GM23338 (cell line): ENCODE measurements around the gene CFAP92. TPM values are rescaled to one million over a fixed set of nuclear protein-coding genes. Genes with fewer than 3 reads are reported as not detected.

Experiments
- ATAC-seq: fragments of 200-7000 bp; cut with Tn5 transposase; 3 replicates; pipeline ENCODE4 v1.9.1; 2020
- DNase-seq: peaks from one replicate; pipeline ENCODE4 v3.0.0-alpha.2; 2015; ENCODE audit warnings: low spot score
- H2AFZ ChIP-seq: fragments of 200-600 bp; sonication (generic); 2 replicates; pipeline ENCODE4 v1.8.0; 2016; ENCODE audit warnings: antibody characterized with exemption, mild to moderate bottlenecking, moderate library complexity
- H3F3A ChIP-seq: fragments of 200-600 bp; sonication (generic); replicated peaks from 2 replicates; pipeline ENCODE4 v1.8.0; 2017; ENCODE audit warnings: antibody characterized with exemption, mixed run types, low read depth
- H3K27ac ChIP-seq: fragments of 200-600 bp; sonication (generic); 2 replicates; pipeline ENCODE4 v1.6.1; 2016; ENCODE audit warnings: low read depth
- H3K27me3 ChIP-seq: fragments of 200-600 bp; sonication (generic); 2 replicates; pipeline ENCODE4 v1.8.0; 2016; ENCODE audit warnings: mild to moderate bottlenecking, mixed run types, moderate library complexity; ENCODE audit not compliant: insufficient read depth
- H3K36me3 ChIP-seq: fragments of 200-600 bp; sonication (generic); 2 replicates; pipeline ENCODE4 v1.8.0; 2016; ENCODE audit warnings: mild to moderate bottlenecking; ENCODE audit not compliant: insufficient read depth
- H3K4me1 ChIP-seq: fragments of 200-600 bp; sonication (generic); 2 replicates; pipeline ENCODE4 v1.8.0; 2016; ENCODE audit warnings: mild to moderate bottlenecking, moderate library complexity; ENCODE audit not compliant: insufficient read depth
- H3K4me2 ChIP-seq: fragments of 200-600 bp; sonication (generic); 2 replicates; pipeline ENCODE4 v1.7.1; 2017; ENCODE audit warnings: mixed run types
- H3K4me3 ChIP-seq: fragments of 200-600 bp; sonication (generic); 2 replicates; pipeline ENCODE4 v1.6.1; 2016; ENCODE audit warnings: mixed run types
- H3K79me2 ChIP-seq: fragments of 200-600 bp; sonication (generic); replicated peaks from 2 replicates; pipeline ENCODE4 v1.8.0; 2017; ENCODE audit warnings: mild to moderate bottlenecking; ENCODE audit not compliant: insufficient read depth
- H3K9me2 ChIP-seq: fragments of 200-600 bp; sonication (generic); 2 replicates; pipeline ENCODE4 v1.8.0; 2017; ENCODE audit not compliant: insufficient read depth
- H4K20me1 ChIP-seq: fragments of 200-600 bp; sonication (generic); replicated peaks from 2 replicates; pipeline ENCODE4 v1.8.0; 2017; ENCODE audit warnings: mild to moderate bottlenecking; ENCODE audit not compliant: insufficient read depth
- H3K27ac Mint-ChIP-seq: 2 replicates; pipeline ENCODE4 v1.8.0; 2020; ENCODE audit warnings: inconsistent platforms, mild to moderate bottlenecking, moderate library complexity, mixed read lengths
- H3K27me3 Mint-ChIP-seq: 3 replicates; pipeline ENCODE4 v1.8.0; 2022; ENCODE audit warnings: low read depth, mild to moderate bottlenecking, moderate library complexity, mixed read lengths, inconsistent platforms; ENCODE audit not compliant: insufficient read depth, poor library complexity
- H3K36me3 Mint-ChIP-seq: 3 replicates; pipeline ENCODE4 v1.8.0; 2021; ENCODE audit warnings: low read depth, mild to moderate bottlenecking, inconsistent platforms, moderate library complexity, mixed read lengths
- H3K4me1 Mint-ChIP-seq: 3 replicates; pipeline ENCODE4 v1.8.0; 2020; ENCODE audit warnings: mild to moderate bottlenecking, inconsistent platforms, mixed read lengths
- H3K4me3 Mint-ChIP-seq: 3 replicates; pipeline ENCODE4 v1.8.0; 2021; ENCODE audit warnings: moderate library complexity, mild to moderate bottlenecking, inconsistent platforms, mixed read lengths
- H3K9me3 Mint-ChIP-seq: 3 replicates; pipeline ENCODE4 v1.8.0; 2020; ENCODE audit warnings: moderate library complexity, mild to moderate bottlenecking, inconsistent platforms, mixed read lengths
- EZH2 ChIP-seq: fragments of 200-600 bp; sonication (generic); IDR thresholded peaks from one replicate; pipeline ENCODE4 v1.8.0; 2017; ENCODE audit warnings: antibody characterized with exemption, mild to moderate bottlenecking, low read depth; ENCODE audit not compliant: unreplicated experiment
- EZH2phosphoT487 ChIP-seq: fragments of 200-600 bp; sonication (generic); IDR thresholded peaks from one replicate; pipeline ENCODE4 v1.8.1; 2018; ENCODE audit warnings: antibody characterized with exemption; ENCODE audit not compliant: unreplicated experiment
- JUNB ChIP-seq: IDR thresholded peaks from one replicate; pipeline ENCODE4 v1.6.1; 2016; ENCODE audit warnings: antibody characterized with exemption; ENCODE audit not compliant: unreplicated experiment
- NANOG ChIP-seq: IDR thresholded peaks from 2 replicates; pipeline ENCODE4 v1.6.1; 2016; ENCODE audit warnings: antibody characterized with exemption, borderline replicate concordance
- POLR2AphosphoS5 ChIP-seq: IDR thresholded peaks from 2 replicates; pipeline ENCODE4 v1.6.1; 2016; ENCODE audit warnings: antibody characterized with exemption, low read depth
- STAT1 ChIP-seq: IDR thresholded peaks from one replicate; pipeline ENCODE4 v1.6.1; 2016; ENCODE audit warnings: antibody characterized with exemption; ENCODE audit not compliant: unreplicated experiment
- ZNF331 ChIP-seq: fragments of 250-450 bp; sonication (Bioruptor Pico); IDR thresholded peaks from 2 replicates; pipeline ENCODE4 v1.5.0; 2020; ENCODE audit warnings: low read depth, mild to moderate bottlenecking, moderate library complexity
- polyA plus RNA-seq: library from polyadenylated mRNA; unstranded; fragments of >200 nt; fragmentation: Nextera tagmentation; extraction: Ambion mirVana; gene quantifications from 2 replicates; pipeline ENCODE4 v1.2.1, GENCODE V29; 2016
- total RNA-seq: library from RNA; depleted of rRNA; stranded (reverse); fragments of >200 nt; shearing (Covaris generic); gene quantifications from 2 replicates; pipeline ENCODE4 v1.2.3, GENCODE V29; 2014
- TF ChIP-seq, protein P1 (sequence below): IDR thresholded peaks from 2 replicates; pipeline ENCODE4 v1.6.1; 2016; ENCODE audit warnings: antibody characterized with exemption
- TF ChIP-seq, protein P2 (sequence below), 2 experiments: fragments of 200-600 bp in 1 of 2; sonication (generic) in 1 of 2; conservative IDR thresholded peaks; 2 replicates each; pipeline versions ENCODE4 v1.5.1 to v1.6.1; 2016 to 2017; ENCODE audit warnings: antibody characterized with exemption in 2 of 2, low read depth in 2 of 2, mild to moderate bottlenecking in 2 of 2, moderate library complexity in 1 of 2
- TF ChIP-seq, protein P3 (sequence below): IDR thresholded peaks from one replicate; pipeline ENCODE4 v1.6.1; 2018; ENCODE audit warnings: antibody characterized with exemption; ENCODE audit not compliant: unreplicated experiment

Gene CFAP92
- total and polyA plus RNA-seq, 2 experiments from 2014 or later = 1.6 to 2.3 TPM

DNA sequence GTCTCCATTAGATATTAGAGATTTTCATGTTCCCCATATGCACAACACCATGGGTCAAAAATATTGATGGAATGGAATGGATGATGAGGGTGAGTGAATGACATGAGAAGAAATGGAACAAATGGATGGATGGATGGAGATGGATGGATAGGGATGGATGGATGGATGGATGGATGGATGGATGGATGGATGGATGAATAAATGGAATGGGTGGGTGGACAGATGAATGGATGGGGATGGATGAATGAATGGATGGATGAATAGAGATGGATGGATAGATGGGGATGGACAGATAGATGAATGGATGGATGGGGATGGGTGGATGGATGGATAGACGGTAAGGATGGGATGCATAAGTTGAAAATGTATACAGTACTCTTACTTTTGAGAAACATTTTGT lies 18.6 kb downstream of the CFAP92 start:
- Histone ChIP-seq H3K4me1 (no peaks in the 10 kb centered on the region), H3K4me2 (no peak overlapping the region), H4K20me1 (no peaks in the 10 kb centered on the region), H3F3A (no peaks in the 10 kb centered on the region), H3K36me3 (no peaks in the 10 kb centered on the region), H3K9me2 (no peaks in the 10 kb centered on the region), H3K4me3 (no peak overlapping the region), H3K27ac (no peak overlapping the region), H3K27me3 (no peaks in the 10 kb centered on the region), H2AFZ (no peak overlapping the region), H3K79me2 (no peaks in the 10 kb centered on the region)
- Mint-ChIP-seq H3K36me3 (no peaks in the 10 kb centered on the region), H3K9me3 (no peaks in the 10 kb centered on the region; the same call in 2 of the 3 replicates), H3K4me1 (no peaks in the 10 kb centered on the region), H3K4me3 (no peak overlapping the region), H3K27ac (no peak overlapping the region), H3K27me3 (peaks cover 3% of the 10 kb centered on the region)
- no peak for DNase-seq
- ATAC-seq = no peak
- TF ChIP-seq POLR2AphosphoS5 (no peak), NANOG (no peak)

DNA sequence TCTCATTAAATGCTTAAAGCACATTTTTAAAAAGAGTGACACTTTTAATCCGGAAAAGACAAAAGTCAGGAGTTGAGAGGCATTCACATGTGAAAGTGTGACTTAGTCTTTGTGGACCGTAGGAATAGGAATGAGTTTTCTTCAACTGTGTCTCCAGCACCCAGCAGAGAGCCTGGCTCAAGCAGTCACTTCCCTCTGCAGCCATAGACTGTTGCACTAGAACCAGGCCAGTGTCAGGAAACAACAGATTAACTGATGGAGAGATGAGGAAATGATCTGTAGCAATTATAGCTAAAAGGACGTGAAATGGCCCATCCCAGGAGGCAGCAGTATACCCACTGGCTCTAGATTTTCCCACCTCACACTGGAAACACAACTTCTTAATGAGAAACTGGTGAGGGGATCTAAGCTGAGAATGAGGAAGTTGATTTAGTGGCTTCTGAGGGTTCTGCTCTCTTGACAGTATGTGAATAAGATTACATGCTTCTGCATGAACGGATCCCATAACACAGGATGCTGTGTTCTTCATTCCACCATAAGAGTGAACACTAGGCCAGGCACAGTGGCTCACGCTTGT lies 19.8 kb downstream of the CFAP92 start:
- Histone ChIP-seq H3K4me2 (no peak overlapping the region), H3K9me2 (no peaks in the 10 kb centered on the region), H4K20me1 (no peaks in the 10 kb centered on the region), H3F3A (no peaks in the 10 kb centered on the region), H3K4me1 (no peaks in the 10 kb centered on the region), H3K27ac (no peak overlapping the region), H3K27me3 (no peaks in the 10 kb centered on the region), H3K79me2 (no peaks in the 10 kb centered on the region), H3K4me3 (no peak overlapping the region), H3K36me3 (no peaks in the 10 kb centered on the region), H2AFZ (no peak overlapping the region)
- Mint-ChIP-seq H3K4me1 (no peaks in the 10 kb centered on the region), H3K27me3 (peaks cover 3% of the 10 kb centered on the region), H3K4me3 (no peak overlapping the region), H3K9me3 (no peaks in the 10 kb centered on the region; the same call in 2 of the 3 replicates), H3K27ac (no peak overlapping the region), H3K36me3 (no peaks in the 10 kb centered on the region)
- ATAC-seq = no peak
- no peak for DNase-seq
- TF ChIP-seq NANOG (no peak), ZNF331 (CRISPR knock-in tag) (no peak)

DNA sequence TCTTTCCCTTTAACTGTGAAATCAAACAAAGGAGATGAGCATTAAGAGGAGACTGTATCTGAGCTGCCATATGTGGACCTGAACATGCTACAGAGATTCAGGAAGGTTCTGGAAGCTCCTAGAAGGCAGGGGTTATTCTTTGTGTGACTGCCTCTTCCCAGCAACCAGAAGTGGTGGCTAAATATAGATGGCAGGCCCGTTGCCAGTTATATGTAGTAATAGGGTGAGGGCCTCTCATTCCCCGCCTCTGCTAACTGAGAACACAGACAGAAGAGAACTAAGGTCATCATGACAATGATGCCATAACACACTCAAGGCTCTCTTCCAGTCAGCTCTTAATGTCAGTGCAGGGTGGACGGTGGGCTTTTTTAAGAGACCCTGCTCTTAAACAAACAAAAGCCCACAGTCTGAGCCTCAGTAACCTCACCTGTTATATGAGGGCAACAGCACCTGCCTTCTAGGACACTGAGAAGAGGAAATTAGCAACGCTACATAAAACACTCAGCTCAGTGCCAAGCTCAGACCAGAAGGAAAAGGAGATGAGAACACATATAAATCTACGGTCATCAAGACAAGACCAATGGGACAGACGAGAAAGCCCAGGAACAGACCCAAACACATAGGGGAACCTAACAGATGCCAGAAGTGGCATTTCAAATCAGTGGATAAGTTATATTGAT lies 22.3 kb downstream of the CFAP92 start:
- no peaks in the 10 kb centered on the region for H3F3A ChIP-seq
- H3K27me3 ChIP-seq = no peaks in the 10 kb centered on the region
- no peaks in the 10 kb centered on the region for H3K4me1 ChIP-seq
- H3K27ac ChIP-seq = no peak overlapping the region
- no peaks in the 10 kb centered on the region for H3K9me2 ChIP-seq
- DNase-seq (no peak), ATAC-seq (no peak)
- H3K79me2 ChIP-seq = no peaks in the 10 kb centered on the region
- Mint-ChIP-seq H3K9me3 (no peaks in the 10 kb centered on the region; the same call in 2 of the 3 replicates), H3K27ac (no peak overlapping the region), H3K4me1 (no peaks in the 10 kb centered on the region), H3K4me3 (no peak overlapping the region), H3K36me3 (no peaks in the 10 kb centered on the region), H3K27me3 (peaks cover 3% of the 10 kb centered on the region)
- H2AFZ ChIP-seq = no peak overlapping the region
- H3K4me2 ChIP-seq = no peak overlapping the region
- H3K4me3 ChIP-seq = no peak overlapping the region
- no peaks in the 10 kb centered on the region for H3K36me3 ChIP-seq
- H4K20me1 ChIP-seq = no peaks in the 10 kb centered on the region
- TF ChIP-seq EZH2phosphoT487 (no peak), POLR2AphosphoS5 (no peak), EZH2 (no peak), STAT1 (no peak), ZNF331 (CRISPR knock-in tag) (no peak), JUNB (no peak)
- TF ChIP-seq, protein P1, sequence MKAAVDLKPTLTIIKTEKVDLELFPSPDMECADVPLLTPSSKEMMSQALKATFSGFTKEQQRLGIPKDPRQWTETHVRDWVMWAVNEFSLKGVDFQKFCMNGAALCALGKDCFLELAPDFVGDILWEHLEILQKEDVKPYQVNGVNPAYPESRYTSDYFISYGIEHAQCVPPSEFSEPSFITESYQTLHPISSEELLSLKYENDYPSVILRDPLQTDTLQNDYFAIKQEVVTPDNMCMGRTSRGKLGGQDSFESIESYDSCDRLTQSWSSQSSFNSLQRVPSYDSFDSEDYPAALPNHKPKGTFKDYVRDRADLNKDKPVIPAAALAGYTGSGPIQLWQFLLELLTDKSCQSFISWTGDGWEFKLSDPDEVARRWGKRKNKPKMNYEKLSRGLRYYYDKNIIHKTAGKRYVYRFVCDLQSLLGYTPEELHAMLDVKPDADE = no peak
- TF ChIP-seq, protein P2, sequence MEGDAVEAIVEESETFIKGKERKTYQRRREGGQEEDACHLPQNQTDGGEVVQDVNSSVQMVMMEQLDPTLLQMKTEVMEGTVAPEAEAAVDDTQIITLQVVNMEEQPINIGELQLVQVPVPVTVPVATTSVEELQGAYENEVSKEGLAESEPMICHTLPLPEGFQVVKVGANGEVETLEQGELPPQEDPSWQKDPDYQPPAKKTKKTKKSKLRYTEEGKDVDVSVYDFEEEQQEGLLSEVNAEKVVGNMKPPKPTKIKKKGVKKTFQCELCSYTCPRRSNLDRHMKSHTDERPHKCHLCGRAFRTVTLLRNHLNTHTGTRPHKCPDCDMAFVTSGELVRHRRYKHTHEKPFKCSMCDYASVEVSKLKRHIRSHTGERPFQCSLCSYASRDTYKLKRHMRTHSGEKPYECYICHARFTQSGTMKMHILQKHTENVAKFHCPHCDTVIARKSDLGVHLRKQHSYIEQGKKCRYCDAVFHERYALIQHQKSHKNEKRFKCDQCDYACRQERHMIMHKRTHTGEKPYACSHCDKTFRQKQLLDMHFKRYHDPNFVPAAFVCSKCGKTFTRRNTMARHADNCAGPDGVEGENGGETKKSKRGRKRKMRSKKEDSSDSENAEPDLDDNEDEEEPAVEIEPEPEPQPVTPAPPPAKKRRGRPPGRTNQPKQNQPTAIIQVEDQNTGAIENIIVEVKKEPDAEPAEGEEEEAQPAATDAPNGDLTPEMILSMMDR (conservative IDR thresholded peaks at IDR 0.05; ENCODE audit: low read depth in 2 of 2) = no peak
- TF ChIP-seq, protein P3, sequence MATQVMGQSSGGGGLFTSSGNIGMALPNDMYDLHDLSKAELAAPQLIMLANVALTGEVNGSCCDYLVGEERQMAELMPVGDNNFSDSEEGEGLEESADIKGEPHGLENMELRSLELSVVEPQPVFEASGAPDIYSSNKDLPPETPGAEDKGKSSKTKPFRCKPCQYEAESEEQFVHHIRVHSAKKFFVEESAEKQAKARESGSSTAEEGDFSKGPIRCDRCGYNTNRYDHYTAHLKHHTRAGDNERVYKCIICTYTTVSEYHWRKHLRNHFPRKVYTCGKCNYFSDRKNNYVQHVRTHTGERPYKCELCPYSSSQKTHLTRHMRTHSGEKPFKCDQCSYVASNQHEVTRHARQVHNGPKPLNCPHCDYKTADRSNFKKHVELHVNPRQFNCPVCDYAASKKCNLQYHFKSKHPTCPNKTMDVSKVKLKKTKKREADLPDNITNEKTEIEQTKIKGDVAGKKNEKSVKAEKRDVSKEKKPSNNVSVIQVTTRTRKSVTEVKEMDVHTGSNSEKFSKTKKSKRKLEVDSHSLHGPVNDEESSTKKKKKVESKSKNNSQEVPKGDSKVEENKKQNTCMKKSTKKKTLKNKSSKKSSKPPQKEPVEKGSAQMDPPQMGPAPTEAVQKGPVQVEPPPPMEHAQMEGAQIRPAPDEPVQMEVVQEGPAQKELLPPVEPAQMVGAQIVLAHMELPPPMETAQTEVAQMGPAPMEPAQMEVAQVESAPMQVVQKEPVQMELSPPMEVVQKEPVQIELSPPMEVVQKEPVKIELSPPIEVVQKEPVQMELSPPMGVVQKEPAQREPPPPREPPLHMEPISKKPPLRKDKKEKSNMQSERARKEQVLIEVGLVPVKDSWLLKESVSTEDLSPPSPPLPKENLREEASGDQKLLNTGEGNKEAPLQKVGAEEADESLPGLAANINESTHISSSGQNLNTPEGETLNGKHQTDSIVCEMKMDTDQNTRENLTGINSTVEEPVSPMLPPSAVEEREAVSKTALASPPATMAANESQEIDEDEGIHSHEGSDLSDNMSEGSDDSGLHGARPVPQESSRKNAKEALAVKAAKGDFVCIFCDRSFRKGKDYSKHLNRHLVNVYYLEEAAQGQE = no peak
